AG10803 (cell line): ENCODE data around the gene PARM1.

Source experiments
- DNase-seq: peaks from one replicate; pipeline ENCODE4 v3.0.0; 2010; ENCODE audit warnings: low read depth
- H3K4me3 ChIP-seq: 2 replicates; pipeline ENCODE4 v1.5.1; 2011; ENCODE audit warnings: mild to moderate bottlenecking, low read length, control low read depth
- CTCF ChIP-seq: conservative IDR thresholded peaks from 2 replicates; pipeline ENCODE4 v1.5.1; 2011; ENCODE audit warnings: mild to moderate bottlenecking, low read length, control low read depth, inconsistent platforms

PARM1 gene

GRCh38 chr4:74950200-74950599 is 17.3 kb downstream of the PARM1 start:
- no peak for TF ChIP-seq CTCF
- DNase-seq, result no peak
- no peak overlapping the region for H3K4me3 ChIP-seq

GRCh38 chr4:74950882-74951281 is 18.0 kb downstream of the PARM1 start:
- no peak for DNase-seq
- TF ChIP-seq CTCF, result no peak
- no peak overlapping the region for H3K4me3 ChIP-seq

- no peak for DNase-seq
- TF ChIP-seq CTCF, result no peak
- no peak overlapping the region for H3K4me3 ChIP-seq
These were observed 20.7 kb downstream of the PARM1 start for GRCh38 chr4:74953647-74954046.

GRCh38 chr4:74958881-74959280 is 26.0 kb downstream of the PARM1 start:
- no peak for TF ChIP-seq CTCF
- H3K4me3 ChIP-seq, result no peak overlapping the region
- no peak for DNase-seq

- no peak for TF ChIP-seq CTCF
These were observed 28.3 kb downstream of the PARM1 start for GRCh38 chr4:74961230-74961629.

GRCh38 chr4:74962584-74962983 is 29.7 kb downstream of the PARM1 start:
- TF ChIP-seq CTCF, result no peak
- no peak overlapping the region for H3K4me3 ChIP-seq
- no peak for DNase-seq

More at GRCh38 chr4:74961230-74961629, 28.3 kb downstream of the PARM1 start:
- no peak overlapping the region for H3K4me3 ChIP-seq
- no peak for DNase-seq

- DNase-seq, result no peak
- TF ChIP-seq CTCF, result no peak
- H3K4me3 ChIP-seq, result no peak overlapping the region
These were observed 31.4 kb downstream of the PARM1 start for GRCh38 chr4:74964311-74964710.
